Measurements from ENCODE around the gene PRM2. TPM values are rescaled to one million over a fixed set of nuclear protein-coding genes. Genes with fewer than 3 reads are reported as not detected.

The PRM2 gene
- total and polyA plus RNA-seq, 2 of the 8 experiments (the other 6 are each of a cell fraction or from before 2014, with no cell fraction given) = not detected

DNA sequence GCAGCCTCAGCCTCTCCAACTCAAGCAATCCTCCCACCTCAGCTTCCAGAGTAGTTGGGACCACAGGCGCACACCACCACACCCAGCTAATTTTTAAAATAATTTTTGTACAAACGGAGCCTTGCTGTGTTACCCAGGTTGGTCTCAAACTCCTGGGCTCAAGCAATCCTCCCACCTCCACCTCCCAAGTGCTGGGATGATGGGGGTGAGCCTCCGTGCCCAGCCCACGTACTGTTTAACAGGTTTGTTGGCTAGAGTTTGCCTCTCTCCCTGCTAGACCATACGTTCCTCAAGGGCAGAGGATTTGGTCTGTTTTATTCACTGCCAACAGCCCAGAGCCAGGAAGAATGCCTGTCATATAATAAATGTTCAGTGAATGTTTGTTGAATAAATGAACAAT, 46.8 kb downstream of the PRM2 start:
- H2BK15ac ChIP-seq (ENCODE audit: low read length) = no peak overlapping the region
- no peak overlapping the region for H3K14ac ChIP-seq (ENCODE audit: insufficient read length)
- H2BK12ac ChIP-seq (ENCODE audit: low read depth, low read length) = no peak overlapping the region
- H3K79me2 ChIP-seq (ENCODE audit: control insufficient read depth in 1 of 2, insufficient read depth in 2 of 2, low read length in 2 of 2) = no peaks in the 10 kb centered on the region
- H4K8ac ChIP-seq (ENCODE audit: extremely low read depth, insufficient read depth, low read length) = no peak overlapping the region
- no peaks in the 10 kb centered on the region for H3K23me2 ChIP-seq (ENCODE audit: low read depth, low read length)
- POLR2A ChIA-PET (ENCODE audit: partially characterized antibody) = no interaction called here
- H4K91ac ChIP-seq (replicated peaks; ENCODE audit: insufficient read length, low read length) = no peak overlapping the region
- CTCF ChIA-PET (ENCODE audit: partially characterized antibody) = interaction anchor here (0.6 to 1.7 kb wide), 6 partner anchors 9 to 265 kb away, joined by 3 to 7 read pairs (median 3); no protein-coding TSS in a partner anchor
- H3K27ac ChIP-seq (ENCODE audit: low read depth, low read length) = no peak overlapping the region
- H3K27me3 ChIP-seq (replicated peaks in 1 of 4; ENCODE audit: control insufficient read depth in 3 of 4, extremely low read depth in 1 of 4, insufficient read depth in 3 of 4, low read length in 3 of 4) = no peaks in the 10 kb centered on the region
- no peak overlapping the region for H2BK120ac ChIP-seq (replicated peaks; ENCODE audit: low read depth, low read length)
- H3K36me3 ChIP-seq (ENCODE audit: control insufficient read depth in 2 of 4, insufficient read depth in 4 of 4, low read length in 3 of 4) = no peaks in the 10 kb centered on the region
- H2BK20ac ChIP-seq (ENCODE audit: low read length) = no peak overlapping the region
- H4K20me1 ChIP-seq (replicated peaks in 1 of 2; ENCODE audit: control insufficient read depth in 1 of 2, insufficient read depth in 2 of 2, low read length in 2 of 2) = no peaks in the 10 kb centered on the region
- no peak overlapping the region for H3K18ac ChIP-seq (ENCODE audit: extremely low read depth, low read length)
- DNase-seq (ENCODE audit: low read depth in 1 of 2, low spot score in 2 of 2) (no peak), FAIRE-seq (no peak)
- H3K4me1 ChIP-seq (replicated peaks in 1 of 4; ENCODE audit: control insufficient read depth in 3 of 4, insufficient read depth in 4 of 4, low read length in 3 of 4) = peaks cover 0 to 4% (median 1%) of the 10 kb centered on the region in 4 experiments; a peak in 3 of 7 replicates
- no peak overlapping the region for H3K4me3 ChIP-seq (ENCODE audit: extremely low read depth in 1 of 4, insufficient read depth in 2 of 4, low read depth in 3 of 4, low read length in 4 of 4)
- no peak overlapping the region for H3K56ac ChIP-seq (replicated peaks; ENCODE audit: insufficient read length, low read depth, low read length)
- H3K9ac ChIP-seq (replicated peaks in 1 of 4; ENCODE audit: extremely low read depth in 1 of 4, low read depth in 3 of 4, low read length in 3 of 4) = no peak overlapping the region
- no peak overlapping the region for H4K5ac ChIP-seq (ENCODE audit: insufficient read length, low read depth, low read length)
- 88% methylated on average over 5 of the region's 5 CpGs; no CpG with 5 or more reads in 1 of the 2 experiments for WGBS, 2 experiments (ENCODE audit: extremely low coverage in 1 of 2, insufficient coverage in 1 of 2, insufficient read length in 1 of 2, insufficient replicate concordance in 2 of 2, low coverage in 1 of 2, low lambda C conversion rate in 2 of 2, missing lambda C conversion rate in 1 of 2)
- no peak overlapping the region for H2AK5ac ChIP-seq (ENCODE audit: low read depth, low read length)
- H3K4ac ChIP-seq (replicated peaks; ENCODE audit: insufficient read length, low read depth, low read length) = no peak overlapping the region
- no peaks in the 10 kb centered on the region for H3K79me1 ChIP-seq (ENCODE audit: low read depth, low read length)
- no peak overlapping the region for H2BK5ac ChIP-seq (ENCODE audit: low read depth, low read length)
- no peaks in the 10 kb centered on the region for H3K9me3 ChIP-seq (ENCODE audit: insufficient read depth in 2 of 2, low read depth in 1 of 2, low read length in 1 of 2)
- no peak overlapping the region for H2AFZ ChIP-seq (ENCODE audit: low read length)
- H3K4me2 ChIP-seq (ENCODE audit: insufficient read depth in 1 of 2, low read depth in 2 of 2, low read length in 2 of 2) = no peak overlapping the region
- no peak overlapping the region for H3K23ac ChIP-seq (ENCODE audit: insufficient read length)
- TF ChIP-seq CBX8 (IDR thresholded peaks at IDR 0.05; ENCODE audit: borderline replicate concordance, low read depth, low read length) (no peak), YY1 (IDR thresholded peaks at IDR 0.05; ENCODE audit: low read depth, low read length) (no peak), ZNF274 (IDR thresholded peaks at IDR 0.05; ENCODE audit: borderline replicate concordance, extremely low read depth, low read length) (no peak), SAP30 (IDR thresholded peaks at IDR 0.05; ENCODE audit: insufficient read depth, insufficient replicate concordance, low read length) (no peak), CTBP2 (IDR thresholded peaks at IDR 0.05; ENCODE audit: borderline replicate concordance, insufficient read depth, insufficient read length, low read length) (no peak), CEBPB (IDR thresholded peaks at IDR 0.05; ENCODE audit: low read depth, low read length) (no peak), GABPA (IDR thresholded peaks at IDR 0.05; ENCODE audit: borderline replicate concordance, insufficient read depth, low read length) (no peak), TAF7 (optimal IDR thresholded peaks at IDR 0.05; ENCODE audit: borderline replicate concordance, low read depth, low read length) (no peak), KDM1A (IDR thresholded peaks at IDR 0.05; ENCODE audit: borderline replicate concordance, low read length) (no peak), TEAD4 (IDR thresholded peaks at IDR 0.05; ENCODE audit: low read depth, low read length) (no peak), RBBP5 (IDR thresholded peaks at IDR 0.05; ENCODE audit: borderline replicate concordance, low read depth, low read length) (no peak), SRF (IDR thresholded peaks at IDR 0.05; ENCODE audit: low read depth, low read length) (no peak), HDAC6 (IDR thresholded peaks at IDR 0.05; ENCODE audit: low read depth, low read length) (no peak), ASH2L (IDR thresholded peaks at IDR 0.05; ENCODE audit: low read length) (no peak), TAF1 (IDR thresholded peaks at IDR 0.05; ENCODE audit: low read depth, low read length) (no peak)

All from H1 (cell line).